H9 (cell line): ENCODE results near the gene OR8K5. TPM values are rescaled to one million over a fixed set of nuclear protein-coding genes. Genes with fewer than 3 reads are reported as not detected.

ENCODE experiments used
- DNase-seq: peaks from one replicate; pipeline ENCODE4 v3.0.0-alpha.2; 2017
- H2AFZ ChIP-seq: one replicate; pipeline ENCODE4 v1.6.1; 2013; ENCODE audit warnings: mild to moderate bottlenecking, low read length, control low read depth, moderate library complexity
- H2AK5ac ChIP-seq: 2 replicates; pipeline ENCODE4 v1.6.1; 2013; ENCODE audit warnings: low read length, control low read depth, mixed read lengths; ENCODE audit not compliant: insufficient read length
- H2BK120ac ChIP-seq: one replicate; pipeline ENCODE4 v1.6.1; 2013; ENCODE audit warnings: low read depth, mild to moderate bottlenecking, low read length, control low read depth, inconsistent platforms; ENCODE audit not compliant: poor library complexity, severe bottlenecking
- H2BK12ac ChIP-seq: 2 replicates; pipeline ENCODE4 v1.6.1; 2013; ENCODE audit warnings: low read length, control low read depth, mixed read lengths, low read depth; ENCODE audit not compliant: insufficient read length
- H2BK15ac ChIP-seq: 2 replicates; pipeline ENCODE4 v1.6.1; 2013; ENCODE audit warnings: low read depth, low read length, control low read depth
- H2BK20ac ChIP-seq: one replicate; pipeline ENCODE4 v1.6.1; 2013; ENCODE audit warnings: low read depth, mild to moderate bottlenecking, low read length, control low read depth, inconsistent platforms; ENCODE audit not compliant: poor library complexity, severe bottlenecking
- H2BK5ac ChIP-seq: 2 replicates; pipeline ENCODE4 v1.6.1; 2013; ENCODE audit warnings: low read length, control low read depth, mixed read lengths; ENCODE audit not compliant: insufficient read length
- H3K14ac ChIP-seq: 2 replicates; pipeline ENCODE4 v1.6.1; 2013; ENCODE audit warnings: low read length, control low read depth; ENCODE audit not compliant: insufficient read depth
- H3K18ac ChIP-seq: 2 replicates; pipeline ENCODE4 v1.6.1; 2013; ENCODE audit warnings: low read depth, mild to moderate bottlenecking, mixed read lengths, low read length, control low read depth; ENCODE audit not compliant: insufficient read length
- H3K23ac ChIP-seq: 2 replicates; pipeline ENCODE4 v1.6.1; 2013; ENCODE audit warnings: low read length, control low read depth, mixed read lengths, low read depth; ENCODE audit not compliant: insufficient read length
- H3K23me2 ChIP-seq: 2 replicates; pipeline ENCODE4 v1.6.1; 2013; ENCODE audit warnings: low read depth, mild to moderate bottlenecking, mixed read lengths, low read length, control low read depth; ENCODE audit not compliant: insufficient read length, poor library complexity, severe bottlenecking
- H3K27ac ChIP-seq: 2 replicates; pipeline ENCODE4 v1.5.1; 2013; ENCODE audit warnings: low read length, control low read depth, mixed read lengths, low read depth; ENCODE audit not compliant: insufficient read length
- H3K27me3 ChIP-seq: 2 replicates; pipeline ENCODE4 v1.6.1; 2013; ENCODE audit warnings: low read length, control low read depth, inconsistent platforms; ENCODE audit not compliant: insufficient read depth
- H3K4ac ChIP-seq: 2 replicates; pipeline ENCODE4 v1.6.1; 2013; ENCODE audit warnings: low read depth, mild to moderate bottlenecking, control low read depth, inconsistent platforms, low read length, moderate library complexity
- H3K4me1 ChIP-seq: 2 replicates; pipeline ENCODE4 v1.6.1; 2013; ENCODE audit warnings: low read length, control low read depth, inconsistent platforms; ENCODE audit not compliant: insufficient read depth
- H3K4me2 ChIP-seq: 2 replicates; pipeline ENCODE4 v1.6.1; 2013; ENCODE audit warnings: low read length, control low read depth, mixed read lengths; ENCODE audit not compliant: insufficient read length, insufficient read depth
- H3K56ac ChIP-seq: 2 replicates; pipeline ENCODE4 v1.6.1; 2013; ENCODE audit warnings: low read depth, mild to moderate bottlenecking, mixed read lengths, low read length, control low read depth; ENCODE audit not compliant: insufficient read length
- H3K79me1 ChIP-seq: 2 replicates; pipeline ENCODE4 v1.6.1; 2013; ENCODE audit warnings: low read depth, mild to moderate bottlenecking, moderate library complexity, low read length, control low read depth, inconsistent platforms; ENCODE audit not compliant: insufficient read depth, poor library complexity, severe bottlenecking
- H3K79me2 ChIP-seq: 2 replicates; pipeline ENCODE4 v1.6.1; 2013; ENCODE audit warnings: low read length, control low read depth, inconsistent platforms; ENCODE audit not compliant: insufficient read depth
- H3K9ac ChIP-seq: 2 replicates; pipeline ENCODE4 v1.6.1; 2013; ENCODE audit warnings: low read length, control low read depth, mixed read lengths; ENCODE audit not compliant: insufficient read length; ENCODE audit errors: extremely low read depth
- H3K9me3 ChIP-seq: one replicate; pipeline ENCODE4 v1.6.1; 2013; ENCODE audit warnings: low read depth, low read length, inconsistent platforms; ENCODE audit not compliant: control insufficient read depth
- H3T11ph ChIP-seq: one replicate; pipeline ENCODE4 v1.6.1; 2013; ENCODE audit warnings: mild to moderate bottlenecking, low read length, control low read depth, inconsistent platforms
- H4K20me1 ChIP-seq: one replicate; pipeline ENCODE4 v1.6.1; 2013; ENCODE audit not compliant: control insufficient read depth, insufficient read length, insufficient read depth
- H4K5ac ChIP-seq: 2 replicates; pipeline ENCODE4 v1.6.1; 2013; ENCODE audit warnings: low read depth, mild to moderate bottlenecking, mixed read lengths, low read length, control low read depth; ENCODE audit not compliant: insufficient read length
- H4K8ac ChIP-seq: replicated peaks from 2 replicates; pipeline ENCODE4 v1.6.1; 2013; ENCODE audit warnings: low read length, control low read depth, mixed read lengths, low read depth; ENCODE audit not compliant: insufficient read length
- H4K91ac ChIP-seq: 2 replicates; pipeline ENCODE4 v1.6.1; 2013; ENCODE audit warnings: low read depth, mild to moderate bottlenecking, moderate library complexity, mixed read lengths, low read length, control low read depth; ENCODE audit not compliant: insufficient read length
- H3K27ac Mint-ChIP-seq, 3 experiments: 2 replicates in 2 of 3; 3 replicates in 1 of 3; pipeline ENCODE4 v1.8.0; 2020 to 2021; ENCODE audit warnings: mixed read lengths in 3 of 3, mild to moderate bottlenecking in 1 of 3, moderate library complexity in 1 of 3
- H3K27me3 Mint-ChIP-seq: 2 replicates; pipeline ENCODE4 v1.8.0; 2021; ENCODE audit warnings: low read depth, mild to moderate bottlenecking, moderate library complexity, mixed read lengths
- H3K36me3 Mint-ChIP-seq, 3 experiments: 2 replicates in 2 of 3; 3 replicates in 1 of 3; pipeline ENCODE4 v1.8.0; 2020 to 2021; ENCODE audit warnings: low read depth in 3 of 3, mixed read lengths in 3 of 3; ENCODE audit not compliant: insufficient read depth in 1 of 3
- H3K4me1 Mint-ChIP-seq, 2 experiments: 2 replicates each; pipeline ENCODE4 v1.8.0; 2020; ENCODE audit warnings: mixed read lengths in 2 of 2
- H3K4me3 Mint-ChIP-seq, 2 experiments: 2 replicates in 1 of 2; 3 replicates in 1 of 2; pipeline ENCODE4 v1.8.0; 2020 to 2021; ENCODE audit warnings: mild to moderate bottlenecking in 2 of 2, mixed read lengths in 2 of 2, moderate library complexity in 1 of 2
- H3K9me3 Mint-ChIP-seq, 2 experiments: 2 replicates in 1 of 2; 3 replicates in 1 of 2; pipeline ENCODE4 v1.8.0; 2020; ENCODE audit warnings: mild to moderate bottlenecking in 2 of 2, mixed read lengths in 2 of 2, moderate library complexity in 1 of 2
- WGBS: extraction: QIAGEN DNeasy Blood & Tissue Kit; methylation state at CpG from one replicate; pipeline ENCODE4 v1.1.7; 2013; ENCODE audit warnings: missing lambda C conversion rate, low lambda C conversion rate, mixed read lengths; ENCODE audit not compliant: insufficient read length; ENCODE audit errors: extremely low coverage; 5-methylcytosine and 5-hydroxymethylcytosine counted together
- total RNA-seq: library from RNA; stranded (reverse); gene quantifications from 2 replicates; pipeline ENCODE4 v1.2.1, GENCODE V29; 2021
- TF ChIP-seq, protein P1 (sequence below): fragments of 200-600 bp; sonication (generic); conservative IDR thresholded peaks from 3 replicates; pipeline ENCODE4 v1.8.0; 2021; ENCODE audit warnings: antibody characterized with exemption, mild to moderate bottlenecking

Gene OR8K5
- total RNA-seq, 1 experiment from 2014 or later, result not detected

DNA sequence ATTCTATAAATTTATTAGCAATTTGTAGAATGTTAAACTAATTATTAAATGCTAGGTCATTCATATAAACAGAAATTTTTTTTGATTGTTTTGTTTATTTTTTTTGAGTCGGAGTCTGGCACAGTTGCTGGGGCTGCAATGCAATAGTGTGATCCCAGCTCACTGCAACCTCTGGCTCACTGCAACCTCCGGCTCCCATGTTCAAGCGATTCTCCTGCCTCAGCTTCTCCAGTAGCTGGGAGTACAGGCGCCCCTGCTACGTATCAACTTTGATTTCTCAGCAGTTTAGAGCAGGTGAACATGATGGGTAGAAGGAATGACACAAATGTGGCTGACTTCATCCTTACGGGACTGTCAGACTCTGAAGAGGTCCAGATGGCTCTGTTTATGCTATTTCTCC is 38.0 kb downstream of the OR8K5 start, which contains the start of gene OR8H3:
Gene OR8H3 (plus strand): TSS at position 301 of the 400 bp plus-strand sequence. CDS start 0 bp downstream, at position 301.
- no peaks in the 10 kb centered on the region for H3K9me3 ChIP-seq
- H2BK15ac ChIP-seq, result no peak within 1 kb of the TSS
- H4K8ac ChIP-seq, result no peak within 1 kb of the TSS
- H3K79me1 ChIP-seq, result no peaks in the 10 kb centered on the region
- H3K4ac ChIP-seq, result no peak within 1 kb of the TSS
- Mint-ChIP-seq H3K4me1 (no peaks in the 10 kb centered on the region), H3K27me3 (no peaks in the 10 kb centered on the region), H3K4me3 (no peak within 1 kb of the TSS), H3K9me3 (peaks cover 0 to 8% of the 10 kb centered on the region in 2 experiments; a peak in 2 of 5 replicates), H3K27ac (no peak within 1 kb of the TSS), H3K36me3 (no peaks in the 10 kb centered on the region)
- H4K91ac ChIP-seq, result no peak within 1 kb of the TSS
- H3K23ac ChIP-seq, result no peak within 1 kb of the TSS
- no peak within 1 kb of the TSS for H3K4me2 ChIP-seq
- H2AFZ ChIP-seq, result no peak within 1 kb of the TSS
- H3K27me3 ChIP-seq, result no peaks in the 10 kb centered on the region
- no peak within 1 kb of the TSS for H2BK5ac ChIP-seq
- no peak within 1 kb of the TSS for H3K14ac ChIP-seq
- no peak for DNase-seq
- no peaks in the 10 kb centered on the region for H4K20me1 ChIP-seq
- no peaks in the 10 kb centered on the region for H3K23me2 ChIP-seq
- no peaks in the 10 kb centered on the region for H3K4me1 ChIP-seq
- no peaks in the 10 kb centered on the region for H3K79me2 ChIP-seq
- H3K27ac ChIP-seq, result no peak within 1 kb of the TSS
- H4K5ac ChIP-seq, result no peak within 1 kb of the TSS
- no peak within 1 kb of the TSS for H3K18ac ChIP-seq
- WGBS, result no CpG with 5 or more reads among the region's 6 CpGs
- no peak within 1 kb of the TSS for H2BK20ac ChIP-seq
- H2AK5ac ChIP-seq, result no peak within 1 kb of the TSS
- H3K9ac ChIP-seq, result no peak within 1 kb of the TSS
- H3K56ac ChIP-seq, result no peak within 1 kb of the TSS
- no peak within 1 kb of the TSS for H2BK120ac ChIP-seq
- no peak within 1 kb of the TSS for H2BK12ac ChIP-seq
- TF ChIP-seq, protein P1, sequence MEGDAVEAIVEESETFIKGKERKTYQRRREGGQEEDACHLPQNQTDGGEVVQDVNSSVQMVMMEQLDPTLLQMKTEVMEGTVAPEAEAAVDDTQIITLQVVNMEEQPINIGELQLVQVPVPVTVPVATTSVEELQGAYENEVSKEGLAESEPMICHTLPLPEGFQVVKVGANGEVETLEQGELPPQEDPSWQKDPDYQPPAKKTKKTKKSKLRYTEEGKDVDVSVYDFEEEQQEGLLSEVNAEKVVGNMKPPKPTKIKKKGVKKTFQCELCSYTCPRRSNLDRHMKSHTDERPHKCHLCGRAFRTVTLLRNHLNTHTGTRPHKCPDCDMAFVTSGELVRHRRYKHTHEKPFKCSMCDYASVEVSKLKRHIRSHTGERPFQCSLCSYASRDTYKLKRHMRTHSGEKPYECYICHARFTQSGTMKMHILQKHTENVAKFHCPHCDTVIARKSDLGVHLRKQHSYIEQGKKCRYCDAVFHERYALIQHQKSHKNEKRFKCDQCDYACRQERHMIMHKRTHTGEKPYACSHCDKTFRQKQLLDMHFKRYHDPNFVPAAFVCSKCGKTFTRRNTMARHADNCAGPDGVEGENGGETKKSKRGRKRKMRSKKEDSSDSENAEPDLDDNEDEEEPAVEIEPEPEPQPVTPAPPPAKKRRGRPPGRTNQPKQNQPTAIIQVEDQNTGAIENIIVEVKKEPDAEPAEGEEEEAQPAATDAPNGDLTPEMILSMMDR, result no peak
- H3T11ph ChIP-seq, result no peak within 1 kb of the TSS

Other genes starting within 250 kb of the OR8K5 start
- not detected in 2 replicates for gene OR5W2, start 245.7 kb downstream of the OR8K5 start, total RNA-seq
- gene OR5I1, start 223.9 kb downstream of the OR8K5 start, total RNA-seq, result not detected in 2 replicates
- gene OR10AG1, start 190.4 kb downstream of the OR8K5 start, total RNA-seq, result not detected in 2 replicates
- not detected in 2 replicates for gene OR5F1, start 165.7 kb downstream of the OR8K5 start, total RNA-seq
- gene OR5AS1, start 132.7 kb downstream of the OR8K5 start, total RNA-seq, result not detected in 2 replicates
- not detected in 2 replicates for gene OR8I2, start 67.0 kb downstream of the OR8K5 start, total RNA-seq
- gene OR8H2, start 56.6 kb downstream of the OR8K5 start, total RNA-seq, result not detected in 2 replicates
- not detected in 2 replicates for gene OR8H3, start 37.9 kb downstream of the OR8K5 start, total RNA-seq
- not detected in 2 replicates for gene OR8J3, start 20.1 kb downstream of the OR8K5 start, total RNA-seq
- gene OR5J2, start 16.3 kb upstream of the OR8K5 start, total RNA-seq, result not detected in 2 replicates
- gene OR5T2, start 73.9 kb upstream of the OR8K5 start, total RNA-seq, result not detected in 2 replicates
- gene OR5T3, start 91.9 kb upstream of the OR8K5 start, total RNA-seq, result not detected in 2 replicates
- not detected in 2 replicates for gene OR5T1, start 113.8 kb upstream of the OR8K5 start, total RNA-seq
- not detected in 2 replicates for gene OR8H1, start 131.9 kb upstream of the OR8K5 start, total RNA-seq
- gene OR8K3, start 154.8 kb upstream of the OR8K5 start, total RNA-seq, result not detected in 2 replicates
- gene OR8K1, start 185.7 kb upstream of the OR8K5 start, total RNA-seq, result not detected in 2 replicates
- not detected in 2 replicates for gene OR8J1, start 194.0 kb upstream of the OR8K5 start, total RNA-seq
- not detected in 2 replicates for gene OR8U1, start 215.3 kb upstream of the OR8K5 start, total RNA-seq